Progenitor cell of endocrine pancreas (in vitro differentiated cells): Measurements from ENCODE around the gene VWA3B. TPM values are rescaled to one million over a fixed set of nuclear protein-coding genes. Genes with fewer than 3 reads are reported as not detected.

Source experiments
- DNase-seq: peaks from one replicate; pipeline ENCODE4 v3.0.0; 2021; ENCODE audit warnings: low spot score; ENCODE audit not compliant: unreplicated experiment
- H3K27ac Mint-ChIP-seq: 2 replicates; pipeline ENCODE4 v1.8.0; 2021; ENCODE audit warnings: mild to moderate bottlenecking, moderate library complexity, mixed read lengths
- H3K27me3 Mint-ChIP-seq: 2 replicates; pipeline ENCODE4 v1.8.0; 2021; ENCODE audit warnings: mixed read lengths
- H3K36me3 Mint-ChIP-seq: 2 replicates; pipeline ENCODE4 v1.8.0; 2022; ENCODE audit warnings: mixed read lengths; ENCODE audit not compliant: insufficient read depth
- H3K4me1 Mint-ChIP-seq: 2 replicates; pipeline ENCODE4 v1.8.0; 2021; ENCODE audit warnings: low read depth, mixed read lengths
- H3K4me3 Mint-ChIP-seq: 2 replicates; pipeline ENCODE4 v1.8.0; 2021; ENCODE audit warnings: low read depth, mild to moderate bottlenecking, moderate library complexity, mixed read lengths
- H3K9me3 Mint-ChIP-seq: 2 replicates; pipeline ENCODE4 v1.8.0; 2021; ENCODE audit warnings: low read depth, mixed read lengths
- CTCF ChIP-seq: fragments of 200-600 bp; sonication (generic); IDR thresholded peaks from one replicate; pipeline ENCODE4 v1.5.0; 2021; ENCODE audit warnings: antibody characterized with exemption, mild to moderate bottlenecking; ENCODE audit not compliant: unreplicated experiment
- total RNA-seq: library from RNA; stranded (reverse); gene quantifications from 2 replicates; pipeline ENCODE4 v1.2.1, GENCODE V29; 2021

VWA3B gene
- total RNA-seq, 1 donor from 2014 or later: 0.12 TPM

GRCh38 chr2:98295721-98296414 is 208.9 kb downstream of the VWA3B start:
- peaks cover 37% of the 10 kb centered on the region for H3K4me1 Mint-ChIP-seq
- H3K4me3 Mint-ChIP-seq: no peak overlapping the region
- H3K36me3 Mint-ChIP-seq: no peaks in the 10 kb centered on the region
- TF ChIP-seq CTCF: no peak
- H3K9me3 Mint-ChIP-seq: no peaks in the 10 kb centered on the region
- DNase-seq: no peak
- no peak overlapping the region for H3K27ac Mint-ChIP-seq
- no peaks in the 10 kb centered on the region for H3K27me3 Mint-ChIP-seq

GRCh38 chr2:98296440-98296839 is 209.5 kb downstream of the VWA3B start:
- TF ChIP-seq CTCF: no peak
- H3K27me3 Mint-ChIP-seq: no peaks in the 10 kb centered on the region
- H3K9me3 Mint-ChIP-seq: no peaks in the 10 kb centered on the region

GRCh38 chr2:98297817-98298682 is 211.1 kb downstream of the VWA3B start:
- Mint-ChIP-seq H3K27me3 (no peaks in the 10 kb centered on the region), H3K36me3 (no peaks in the 10 kb centered on the region), H3K27ac (no peak overlapping the region), H3K4me3 (no peak overlapping the region), H3K9me3 (no peaks in the 10 kb centered on the region), H3K4me1 (peaks cover 37% of the 10 kb centered on the region)
- DNase-seq: no peak
- TF ChIP-seq CTCF: peak; percentile 27

More at GRCh38 chr2:98296440-98296839, 209.5 kb downstream of the VWA3B start:
- no peak for DNase-seq
- peaks cover 37% of the 10 kb centered on the region for H3K4me1 Mint-ChIP-seq
- no peak overlapping the region for H3K27ac Mint-ChIP-seq
- no peak overlapping the region for H3K4me3 Mint-ChIP-seq
- no peaks in the 10 kb centered on the region for H3K36me3 Mint-ChIP-seq

GRCh38 chr2:98298683-98299164 is 211.8 kb downstream of the VWA3B start:
- Mint-ChIP-seq H3K36me3 (no peaks in the 10 kb centered on the region), H3K9me3 (no peaks in the 10 kb centered on the region), H3K4me3 (no peak overlapping the region), H3K27ac (no peak overlapping the region), H3K4me1 (peaks cover 37% of the 10 kb centered on the region), H3K27me3 (no peaks in the 10 kb centered on the region)
- TF ChIP-seq CTCF: no peak
- DNase-seq: no peak

GRCh38 chr2:98299211-98299905 is 212.4 kb downstream of the VWA3B start:
- DNase-seq: no peak
- Mint-ChIP-seq H3K27ac (no peak overlapping the region), H3K4me1 (peaks cover 37% of the 10 kb centered on the region), H3K9me3 (no peaks in the 10 kb centered on the region), H3K36me3 (no peaks in the 10 kb centered on the region), H3K27me3 (no peaks in the 10 kb centered on the region), H3K4me3 (no peak overlapping the region)
- no peak for TF ChIP-seq CTCF
